H1 (cell line): ENCODE measurements around the gene CAMK1G.

ENCODE experiments used
- ATF2 ChIP-seq: IDR thresholded peaks from 2 replicates; pipeline ENCODE4 v1.6.1; 2012; ENCODE audit warnings: low read length, inconsistent platforms
- CHD2 ChIP-seq: IDR thresholded peaks from 2 replicates; pipeline ENCODE4 v1.6.1; 2012; ENCODE audit warnings: low read length, improper control_type of control experiment
- CREB1 ChIP-seq: IDR thresholded peaks from 2 replicates; pipeline ENCODE4 v1.6.1; 2012; ENCODE audit warnings: inconsistent platforms
- CTCF ChIP-seq, 3 experiments: IDR thresholded peaks; 1 replicate in 2 of 3; 2 replicates in 1 of 3; pipeline versions ENCODE4 v1.5.1 to v1.6.1; 2011; ENCODE audit warnings: low read length in 3 of 3, mild to moderate bottlenecking in 3 of 3, inconsistent platforms in 2 of 3, low read depth in 1 of 3, moderate library complexity in 1 of 3; ENCODE audit not compliant: insufficient read depth in 1 of 3; ENCODE audit errors: control extremely low read depth in 1 of 3
- GABPA ChIP-seq: IDR thresholded peaks from 2 replicates; pipeline ENCODE4 v1.6.1; 2011; ENCODE audit warnings: mild to moderate bottlenecking, low read length, moderate library complexity, borderline replicate concordance; ENCODE audit not compliant: insufficient read depth
- HDAC6 ChIP-seq: IDR thresholded peaks from one replicate; pipeline ENCODE4 v1.7.1; 2012; ENCODE audit warnings: low read depth, mild to moderate bottlenecking, inconsistent platforms, low read length, moderate library complexity
- MAFK ChIP-seq: IDR thresholded peaks from 2 replicates; pipeline ENCODE4 v1.6.1; 2012; ENCODE audit warnings: low read depth, mild to moderate bottlenecking, improper control_type of control experiment, low read length
- NRF1 ChIP-seq: IDR thresholded peaks from 2 replicates; pipeline ENCODE4 v1.6.1; 2011; ENCODE audit warnings: mild to moderate bottlenecking, low read depth, low read length, improper control_type of control experiment
- POLR2A ChIP-seq, 2 experiments: IDR thresholded peaks; 1 replicate in 1 of 2; 2 replicates in 1 of 2; pipeline ENCODE4 v1.6.1; 2011; ENCODE audit warnings: low read depth in 2 of 2, low read length in 2 of 2, mild to moderate bottlenecking in 2 of 2; ENCODE audit errors: control extremely low read depth in 1 of 2
- RFX5 ChIP-seq: IDR thresholded peaks from 2 replicates; pipeline ENCODE4 v1.6.1; 2011; ENCODE audit warnings: low read depth, low read length, improper control_type of control experiment, borderline replicate concordance
- SP4 ChIP-seq: IDR thresholded peaks from 2 replicates; pipeline ENCODE4 v1.6.1; 2012; ENCODE audit warnings: low read length, inconsistent platforms
- TAF1 ChIP-seq: IDR thresholded peaks from 2 replicates; pipeline ENCODE4 v1.6.1; 2011; ENCODE audit warnings: mild to moderate bottlenecking, low read depth, low read length
- TBP ChIP-seq: IDR thresholded peaks from 2 replicates; pipeline ENCODE4 v1.6.1; 2011; ENCODE audit warnings: low read depth, low read length, improper control_type of control experiment
- YY1 ChIP-seq: IDR thresholded peaks from 2 replicates; pipeline ENCODE4 v1.6.1; 2011; ENCODE audit warnings: low read depth, mild to moderate bottlenecking, low read length

GRCh38 chr1:209557221-209557620, 26.3 kb upstream of the CAMK1G start:
- TF ChIP-seq CTCF (IDR thresholded peaks at IDR 0.05; ENCODE audit: control extremely low read depth in 1 of 3, insufficient read depth in 1 of 3, low read depth in 1 of 3, low read length in 3 of 3) (no peak), POLR2A (IDR thresholded peaks at IDR 0.05; ENCODE audit: control extremely low read depth in 1 of 2, low read depth in 2 of 2, low read length in 2 of 2) (no peak), NRF1 (no peak), HDAC6 (no peak), TBP (no peak), TAF1 (no peak), YY1 (no peak), CHD2 (no peak), GABPA (no peak), RFX5 (no peak), MAFK (no peak), SP4 (no peak), CREB1 (no peak), ATF2 (no peak)
